ENCODE measurements around the gene MAP3K5. TPM values are rescaled to one million over a fixed set of nuclear protein-coding genes. Genes with fewer than 3 reads are reported as not detected.

MAP3K5 gene
- total RNA-seq, 1 experiment from 2014 or later, result 15.8 TPM

DNA sequence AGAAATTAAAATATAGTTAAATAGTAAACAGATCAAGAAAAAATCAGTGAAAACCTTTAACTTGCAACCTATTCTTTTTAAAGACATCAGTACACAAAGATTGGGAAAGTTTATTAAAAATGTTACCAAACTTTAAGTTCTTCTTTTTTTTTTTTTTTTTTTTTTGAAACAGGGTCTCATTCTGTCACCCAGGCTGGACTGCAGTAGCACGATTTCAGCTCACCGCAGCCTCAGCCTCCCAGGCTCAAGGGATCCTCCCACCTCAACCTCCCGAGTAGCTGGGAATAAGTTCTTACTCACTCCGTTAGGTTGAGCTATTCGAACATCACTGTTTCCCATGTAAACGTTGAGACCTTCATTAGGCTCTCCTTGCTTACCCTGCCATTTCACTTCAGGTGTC is 5.6 kb downstream of the MAP3K5 start:
- peaks cover 31% of the 10 kb centered on the region for H3K4me1 Mint-ChIP-seq (ENCODE audit: low read depth, unreplicated experiment)
- no peak overlapping the region for H3K27ac Mint-ChIP-seq (ENCODE audit: unreplicated experiment)
- H3K4me3 Mint-ChIP-seq (ENCODE audit: low read depth, unreplicated experiment), result peak overlapping the region; percentile 55
- H3K36me3 Mint-ChIP-seq (ENCODE audit: insufficient read depth, unreplicated experiment), result peaks cover 31% of the 10 kb centered on the region
- BruUV-seq (replicated peaks), result no TSS peak
- no peaks in the 10 kb centered on the region for H3K9me3 Mint-ChIP-seq (ENCODE audit: low read depth, unreplicated experiment)
- TF ChIP-seq, protein P1, sequence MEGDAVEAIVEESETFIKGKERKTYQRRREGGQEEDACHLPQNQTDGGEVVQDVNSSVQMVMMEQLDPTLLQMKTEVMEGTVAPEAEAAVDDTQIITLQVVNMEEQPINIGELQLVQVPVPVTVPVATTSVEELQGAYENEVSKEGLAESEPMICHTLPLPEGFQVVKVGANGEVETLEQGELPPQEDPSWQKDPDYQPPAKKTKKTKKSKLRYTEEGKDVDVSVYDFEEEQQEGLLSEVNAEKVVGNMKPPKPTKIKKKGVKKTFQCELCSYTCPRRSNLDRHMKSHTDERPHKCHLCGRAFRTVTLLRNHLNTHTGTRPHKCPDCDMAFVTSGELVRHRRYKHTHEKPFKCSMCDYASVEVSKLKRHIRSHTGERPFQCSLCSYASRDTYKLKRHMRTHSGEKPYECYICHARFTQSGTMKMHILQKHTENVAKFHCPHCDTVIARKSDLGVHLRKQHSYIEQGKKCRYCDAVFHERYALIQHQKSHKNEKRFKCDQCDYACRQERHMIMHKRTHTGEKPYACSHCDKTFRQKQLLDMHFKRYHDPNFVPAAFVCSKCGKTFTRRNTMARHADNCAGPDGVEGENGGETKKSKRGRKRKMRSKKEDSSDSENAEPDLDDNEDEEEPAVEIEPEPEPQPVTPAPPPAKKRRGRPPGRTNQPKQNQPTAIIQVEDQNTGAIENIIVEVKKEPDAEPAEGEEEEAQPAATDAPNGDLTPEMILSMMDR (IDR thresholded peaks at IDR 0.05; ENCODE audit: unreplicated experiment), result no peak
- CTCF ChIA-PET, result no interaction called here
- no peaks in the 10 kb centered on the region for H3K27me3 Mint-ChIP-seq (ENCODE audit: unreplicated experiment)
- no peak for DNase-seq
- intact Hi-C loops (cut with micrococcal nuclease; ENCODE audit: unreplicated experiment), result loop anchor here (5.0 kb wide), 1 partner anchor 44 kb away; no protein-coding TSS in a partner anchor

DNA sequence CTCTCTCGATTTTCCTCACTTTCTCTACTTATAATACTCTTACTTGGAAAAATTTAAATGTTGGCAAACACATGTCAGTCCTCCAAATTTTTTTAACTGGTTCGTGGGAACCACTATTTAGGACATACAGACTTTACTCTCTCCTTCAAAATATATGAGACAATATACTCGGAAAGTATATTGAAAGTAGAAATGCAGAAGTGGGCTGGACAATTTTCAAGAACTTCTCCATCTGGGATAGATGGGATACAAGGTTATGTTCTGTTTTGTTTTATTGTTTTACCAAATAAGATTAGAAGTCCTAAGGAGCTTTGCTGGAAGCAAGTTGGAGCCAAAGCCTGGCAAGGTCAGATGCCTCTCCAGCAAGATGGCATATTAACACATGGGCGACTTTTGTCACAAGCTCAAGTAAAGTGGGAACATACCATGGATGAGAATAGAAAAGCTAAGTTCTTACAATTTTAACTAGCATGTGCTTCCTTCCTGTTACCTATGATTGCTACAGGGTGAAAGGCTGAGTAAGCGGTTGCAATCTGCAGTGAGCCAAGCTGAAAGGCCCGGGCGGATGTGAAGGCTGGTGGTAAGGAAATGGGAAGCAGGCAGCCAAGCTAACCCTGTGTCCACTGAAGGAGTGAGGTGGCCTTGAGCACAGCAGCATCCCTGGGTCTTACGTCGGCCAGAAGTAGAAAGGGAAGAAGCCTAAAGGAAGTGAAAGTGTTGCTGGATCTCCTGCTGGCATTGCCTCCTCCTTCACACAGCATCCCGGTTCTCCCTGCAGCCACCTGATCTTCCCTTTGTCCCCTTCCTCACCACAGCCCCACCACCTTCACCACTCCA is 7.1 kb downstream of the MAP3K5 start:
- no TSS peak for BruUV-seq (replicated peaks)
- Mint-ChIP-seq H3K9me3 (ENCODE audit: low read depth, unreplicated experiment) (no peaks in the 10 kb centered on the region), H3K4me3 (ENCODE audit: low read depth, unreplicated experiment) (peak overlapping the region; percentile 55), H3K4me1 (ENCODE audit: low read depth, unreplicated experiment) (peaks cover 31% of the 10 kb centered on the region), H3K27ac (ENCODE audit: unreplicated experiment) (peak overlapping the region; percentile 66), H3K27me3 (ENCODE audit: unreplicated experiment) (no peaks in the 10 kb centered on the region), H3K36me3 (ENCODE audit: insufficient read depth, unreplicated experiment) (peaks cover 15% of the 10 kb centered on the region)
- TF ChIP-seq, protein P1 (IDR thresholded peaks at IDR 0.05; ENCODE audit: unreplicated experiment), result no peak
- CTCF ChIA-PET, result interaction anchor here (0.7 to 1.1 kb wide), 2 partner anchors 13 to 141 kb away, joined by 4 read pairs; no protein-coding TSS in a partner anchor
- intact Hi-C loops (cut with micrococcal nuclease; ENCODE audit: unreplicated experiment), result loop anchor here (5.0 kb wide), 2 partner anchors 43 to 108 kb away; no protein-coding TSS in a partner anchor
- DNase-seq, result peak; percentile 30

DNA sequence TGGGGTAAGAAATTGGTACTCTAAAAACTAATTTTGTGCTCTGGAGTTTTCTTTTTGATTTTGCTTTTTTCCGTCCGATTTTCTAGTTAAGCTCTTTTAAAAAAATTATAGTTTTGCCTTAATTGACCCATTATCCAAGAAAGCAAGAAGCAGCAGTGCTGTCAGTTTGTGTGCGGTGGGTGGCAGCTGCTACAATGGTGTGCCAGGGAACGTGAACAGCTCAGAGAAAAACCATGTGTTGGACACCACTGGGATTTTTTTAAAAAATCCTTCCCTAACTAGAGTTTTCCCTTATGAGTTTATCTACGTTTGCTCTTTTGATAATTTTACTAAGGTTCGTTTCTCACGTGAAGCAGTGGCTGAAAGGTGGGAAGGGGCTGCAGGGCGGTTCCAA is 8.0 kb downstream of the MAP3K5 start:
- Mint-ChIP-seq H3K27ac (ENCODE audit: unreplicated experiment) (peak overlapping the region; percentile 66), H3K27me3 (ENCODE audit: unreplicated experiment) (no peaks in the 10 kb centered on the region), H3K9me3 (ENCODE audit: low read depth, unreplicated experiment) (no peaks in the 10 kb centered on the region), H3K36me3 (ENCODE audit: insufficient read depth, unreplicated experiment) (peaks cover 14% of the 10 kb centered on the region), H3K4me1 (ENCODE audit: low read depth, unreplicated experiment) (peaks cover 31% of the 10 kb centered on the region), H3K4me3 (ENCODE audit: low read depth, unreplicated experiment) (peak overlapping the region; percentile 55)
- BruUV-seq (replicated peaks), result no TSS peak
- intact Hi-C loops (cut with micrococcal nuclease; ENCODE audit: unreplicated experiment), result loop anchor here (5.0 kb wide), 1 partner anchor 107 kb away; no protein-coding TSS in a partner anchor
- DNase-seq, result no peak
- CTCF ChIA-PET, result interaction anchor here (0.6 kb wide), 1 partner anchor 66 kb away, joined by 3 read pairs; no protein-coding TSS in a partner anchor
- TF ChIP-seq, protein P1 (IDR thresholded peaks at IDR 0.05; ENCODE audit: unreplicated experiment), result no peak

DNA sequence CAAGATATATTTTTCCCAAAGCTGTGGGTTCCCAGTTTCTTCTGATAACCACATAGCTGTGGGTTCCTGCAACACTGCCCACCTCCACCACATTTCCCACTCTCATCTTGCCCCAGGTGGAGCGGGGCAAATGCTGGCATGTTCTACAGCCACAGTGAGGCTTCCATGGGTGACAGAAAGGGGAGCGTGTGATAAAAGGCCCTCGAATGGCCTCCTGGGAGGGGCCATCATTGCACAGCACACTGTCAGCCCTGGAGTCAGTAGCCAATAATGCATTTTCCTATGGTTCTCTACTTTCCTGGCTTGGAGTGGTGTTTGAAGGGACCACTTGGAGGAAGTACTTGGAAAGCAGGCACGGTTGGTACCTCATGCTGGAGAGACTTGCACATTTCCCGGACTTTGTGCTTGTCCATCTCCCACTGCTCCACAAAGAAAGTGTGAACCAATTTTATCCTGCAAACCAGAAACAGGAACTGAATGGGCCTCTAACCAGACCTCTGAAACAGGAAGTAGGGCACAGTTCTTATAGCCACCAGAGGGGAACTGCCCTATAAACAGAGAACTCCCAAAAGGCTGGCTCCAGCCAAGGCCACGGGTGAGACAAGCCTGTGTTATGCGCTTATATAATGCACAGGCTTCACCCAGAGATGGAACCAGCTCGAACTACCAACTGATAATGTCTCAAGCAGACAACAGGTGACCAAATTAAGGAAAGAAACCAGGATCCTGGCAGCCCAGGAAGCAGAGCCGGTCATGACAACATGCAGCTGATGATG is 8.6 kb downstream of the MAP3K5 start:
- H3K4me3 Mint-ChIP-seq (ENCODE audit: low read depth, unreplicated experiment), result peak overlapping the region; percentile 55
- H3K27me3 Mint-ChIP-seq (ENCODE audit: unreplicated experiment), result no peaks in the 10 kb centered on the region
- no peak for DNase-seq
- CTCF ChIA-PET, result interaction anchor here (0.6 kb wide), 1 partner anchor 65 kb away, joined by 3 read pairs; no protein-coding TSS in a partner anchor
- TF ChIP-seq, protein P1 (IDR thresholded peaks at IDR 0.05; ENCODE audit: unreplicated experiment), result no peak
- intact Hi-C loops (cut with micrococcal nuclease; ENCODE audit: unreplicated experiment), result loop anchor here (5.0 kb wide), 1 partner anchor 106 kb away; no protein-coding TSS in a partner anchor
- H3K4me1 Mint-ChIP-seq (ENCODE audit: low read depth, unreplicated experiment), result peaks cover 31% of the 10 kb centered on the region
- peaks cover 14% of the 10 kb centered on the region for H3K36me3 Mint-ChIP-seq (ENCODE audit: insufficient read depth, unreplicated experiment)
- no TSS peak for BruUV-seq (replicated peaks)
- H3K27ac Mint-ChIP-seq (ENCODE audit: unreplicated experiment), result peak overlapping the region; percentile 66
- no peaks in the 10 kb centered on the region for H3K9me3 Mint-ChIP-seq (ENCODE audit: low read depth, unreplicated experiment)
